Astrocyte (in vitro differentiated cells and primary cell): ENCODE data around the gene GXYLT1. TPM values are rescaled to one million over a fixed set of nuclear protein-coding genes. Genes with fewer than 3 reads are reported as not detected.

Experiments
- DNase-seq: peaks from one replicate; pipeline ENCODE4 v3.0.0-alpha.2; 2010; ENCODE audit warnings: low read depth
- FAIRE-seq: peaks from 2 replicates; lab custom pipeline; 2011; peaks lifted over from hg19 to GRCh38; lab: Jason Lieb, UNC
- H2AFZ ChIP-seq: 2 replicates; pipeline ENCODE4 v1.6.0; 2012; ENCODE audit warnings: low read depth, low read length, inconsistent platforms
- H3K27ac ChIP-seq: 2 replicates; pipeline ENCODE4 v1.5.1; 2011; ENCODE audit warnings: low read depth, low read length, inconsistent platforms
- H3K27me3 ChIP-seq: 2 replicates; pipeline ENCODE4 v1.6.0; 2011; ENCODE audit warnings: low read length, inconsistent platforms; ENCODE audit not compliant: insufficient read depth
- H3K36me3 ChIP-seq: 2 replicates; pipeline ENCODE4 v1.5.1; 2011; ENCODE audit warnings: low read length, inconsistent platforms; ENCODE audit not compliant: insufficient read depth
- H3K4me1 ChIP-seq: 2 replicates; pipeline ENCODE4 v1.5.1; 2011; ENCODE audit warnings: low read length, inconsistent platforms; ENCODE audit not compliant: insufficient read depth
- H3K4me2 ChIP-seq: 2 replicates; pipeline ENCODE4 v1.6.0; 2012; ENCODE audit warnings: low read length, inconsistent platforms
- H3K4me3 ChIP-seq: 2 replicates; pipeline ENCODE4 v1.5.1; 2011; ENCODE audit warnings: low read depth, mild to moderate bottlenecking, low read length, inconsistent platforms; ENCODE audit not compliant: insufficient read depth
- H3K79me2 ChIP-seq: 2 replicates; pipeline ENCODE4 v1.6.0; 2012; ENCODE audit warnings: mild to moderate bottlenecking, low read length, inconsistent platforms; ENCODE audit not compliant: insufficient read depth
- H3K9ac ChIP-seq: 2 replicates; pipeline ENCODE4 v1.6.0; 2012; ENCODE audit warnings: mild to moderate bottlenecking, low read length, inconsistent platforms
- H3K9me3 ChIP-seq: 2 replicates; pipeline ENCODE4 v1.5.1; 2012; ENCODE audit warnings: low read depth, mild to moderate bottlenecking, low read length, inconsistent platforms; ENCODE audit not compliant: insufficient read depth
- H4K20me1 ChIP-seq: 2 replicates; pipeline ENCODE4 v1.6.0; 2012; ENCODE audit warnings: low read length, inconsistent platforms; ENCODE audit not compliant: insufficient read depth
- H3K27ac Mint-ChIP-seq: one replicate; pipeline ENCODE4 v1.8.0; 2021; ENCODE audit warnings: mild to moderate bottlenecking, mixed read lengths; ENCODE audit not compliant: unreplicated experiment
- H3K27me3 Mint-ChIP-seq: one replicate; pipeline ENCODE4 v1.8.0; 2021; ENCODE audit warnings: low read depth, mixed read lengths; ENCODE audit not compliant: unreplicated experiment
- H3K36me3 Mint-ChIP-seq: one replicate; pipeline ENCODE4 v1.8.0; 2021; ENCODE audit warnings: low read depth, mixed read lengths; ENCODE audit not compliant: unreplicated experiment
- H3K4me1 Mint-ChIP-seq: one replicate; pipeline ENCODE4 v1.8.0; 2021; ENCODE audit warnings: low read depth, mixed read lengths; ENCODE audit not compliant: unreplicated experiment
- H3K4me3 Mint-ChIP-seq: one replicate; pipeline ENCODE4 v1.8.0; 2021; ENCODE audit warnings: mild to moderate bottlenecking, moderate library complexity, mixed read lengths; ENCODE audit not compliant: unreplicated experiment
- H3K9me3 Mint-ChIP-seq: one replicate; pipeline ENCODE4 v1.8.0; 2021; ENCODE audit warnings: mild to moderate bottlenecking, mixed read lengths; ENCODE audit not compliant: unreplicated experiment
- EZH2 ChIP-seq: IDR thresholded peaks from 2 replicates; pipeline ENCODE4 v1.6.1; 2012; ENCODE audit warnings: mild to moderate bottlenecking, low read length, inconsistent platforms; ENCODE audit not compliant: insufficient read depth
- total RNA-seq: library from RNA; stranded (reverse); gene quantifications from 2 replicates; pipeline ENCODE4 v1.2.1, GENCODE V29; 2021
- TF ChIP-seq, protein P1 (sequence below): IDR thresholded peaks from 2 replicates; pipeline ENCODE4 v1.5.1; 2011; ENCODE audit warnings: low read depth, mild to moderate bottlenecking, inconsistent platforms, low read length, moderate library complexity; ENCODE audit not compliant: insufficient read depth

The GXYLT1 gene
- total RNA-seq, 1 donor from 2014 or later = 23.1 TPM

DNA sequence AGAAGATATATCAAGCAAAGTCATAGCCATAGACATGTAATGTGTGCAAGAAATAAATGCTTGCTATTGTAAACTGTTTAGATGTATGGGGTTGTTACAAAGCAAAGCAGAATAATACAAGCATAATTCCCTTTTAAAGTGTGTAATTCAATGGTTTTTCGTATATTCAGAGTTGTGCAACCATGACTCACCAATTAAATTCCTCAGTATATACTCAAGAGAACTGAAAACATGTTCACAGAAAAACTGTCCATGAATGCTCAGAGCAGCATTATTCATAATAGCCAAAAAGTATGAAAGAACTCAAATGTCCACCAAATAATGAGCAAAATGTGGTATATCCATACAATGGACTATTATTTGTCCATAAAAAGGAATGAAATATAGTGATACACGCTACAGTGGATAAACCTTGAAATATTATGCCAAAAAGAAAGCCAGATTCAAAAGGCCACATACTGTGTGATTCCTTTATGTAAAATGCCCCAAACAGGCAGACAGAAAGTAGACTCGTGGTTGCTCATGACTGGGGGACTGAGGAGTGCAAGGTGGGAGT, 9.3 kb downstream of the GXYLT1 start:
- no peaks in the 10 kb centered on the region for H3K9me3 ChIP-seq
- Mint-ChIP-seq H3K27ac (no peak overlapping the region), H3K36me3 (peaks cover 4% of the 10 kb centered on the region), H3K27me3 (no peaks in the 10 kb centered on the region), H3K9me3 (no peaks in the 10 kb centered on the region), H3K4me3 (no peak overlapping the region), H3K4me1 (peaks cover 21% of the 10 kb centered on the region)
- TF ChIP-seq, protein P1, sequence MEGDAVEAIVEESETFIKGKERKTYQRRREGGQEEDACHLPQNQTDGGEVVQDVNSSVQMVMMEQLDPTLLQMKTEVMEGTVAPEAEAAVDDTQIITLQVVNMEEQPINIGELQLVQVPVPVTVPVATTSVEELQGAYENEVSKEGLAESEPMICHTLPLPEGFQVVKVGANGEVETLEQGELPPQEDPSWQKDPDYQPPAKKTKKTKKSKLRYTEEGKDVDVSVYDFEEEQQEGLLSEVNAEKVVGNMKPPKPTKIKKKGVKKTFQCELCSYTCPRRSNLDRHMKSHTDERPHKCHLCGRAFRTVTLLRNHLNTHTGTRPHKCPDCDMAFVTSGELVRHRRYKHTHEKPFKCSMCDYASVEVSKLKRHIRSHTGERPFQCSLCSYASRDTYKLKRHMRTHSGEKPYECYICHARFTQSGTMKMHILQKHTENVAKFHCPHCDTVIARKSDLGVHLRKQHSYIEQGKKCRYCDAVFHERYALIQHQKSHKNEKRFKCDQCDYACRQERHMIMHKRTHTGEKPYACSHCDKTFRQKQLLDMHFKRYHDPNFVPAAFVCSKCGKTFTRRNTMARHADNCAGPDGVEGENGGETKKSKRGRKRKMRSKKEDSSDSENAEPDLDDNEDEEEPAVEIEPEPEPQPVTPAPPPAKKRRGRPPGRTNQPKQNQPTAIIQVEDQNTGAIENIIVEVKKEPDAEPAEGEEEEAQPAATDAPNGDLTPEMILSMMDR = no peak
- TF ChIP-seq EZH2 = no peak
- peaks cover 82% of the 10 kb centered on the region for H3K79me2 ChIP-seq
- H3K27ac ChIP-seq = peak overlapping the region; percentile 27
- H3K4me1 ChIP-seq = peaks cover 12% of the 10 kb centered on the region
- peak overlapping the region; percentile 49 for H3K4me2 ChIP-seq
- H3K4me3 ChIP-seq = no peak overlapping the region
- H3K36me3 ChIP-seq = no peaks in the 10 kb centered on the region
- H4K20me1 ChIP-seq = peaks cover 13% of the 10 kb centered on the region
- no peaks in the 10 kb centered on the region for H3K27me3 ChIP-seq
- DNase-seq (peak; percentile 73), FAIRE-seq (no peak)
- no peak overlapping the region for H2AFZ ChIP-seq
- no peak overlapping the region for H3K9ac ChIP-seq

- Histone ChIP-seq H3K27me3 (no peaks in the 10 kb centered on the region), H4K20me1 (peaks cover 18% of the 10 kb centered on the region), H3K4me1 (peaks cover 18% of the 10 kb centered on the region), H3K9me3 (no peaks in the 10 kb centered on the region), H3K36me3 (no peaks in the 10 kb centered on the region), H3K79me2 (peaks cover 82% of the 10 kb centered on the region), H3K4me3 (peak overlapping the region; percentile 34), H3K27ac (peak overlapping the region; percentile 90), H3K9ac (peak overlapping the region; percentile 75), H2AFZ (no peak overlapping the region), H3K4me2 (peak overlapping the region; percentile 80)
- TF ChIP-seq, protein P1 = no peak
- TF ChIP-seq EZH2 = no peak
- peak; percentile 78 for DNase-seq
- Mint-ChIP-seq H3K4me3 (no peak overlapping the region), H3K27me3 (no peaks in the 10 kb centered on the region), H3K4me1 (peaks cover 28% of the 10 kb centered on the region), H3K9me3 (no peaks in the 10 kb centered on the region), H3K27ac (peak overlapping the region; percentile 73), H3K36me3 (peaks cover 4% of the 10 kb centered on the region)
- FAIRE-seq = peak; percentile 60
Measured at GRCh38 chr12:42130672-42131402, 13.8 kb downstream of the GXYLT1 start.
